Right lobe of liver (tissue), 4 donors: ENCODE data around the gene FOS.

ENCODE experiments used
- CTCF ChIP-seq, 4 donors: fragments of 200-600 bp in 3 of 4; fragments of 450-650 bp in 1 of 4; IDR thresholded peaks; one replicate each; pipeline versions ENCODE4 v1.5.1 to v1.8.0; 2016 to 2022; ENCODE audit warnings: antibody characterized with exemption in 4 of 4, mild to moderate bottlenecking in 2 of 4
- POLR2A ChIP-seq: fragments of 450-650 bp; IDR thresholded peaks from one replicate; pipeline ENCODE4 v1.6.1; 2017; ENCODE audit warnings: antibody characterized with exemption, mild to moderate bottlenecking
- donor health status: DM: no; HTN: no; CAD: no.
- donor health status: DM: no; HTN: no; CAD: no.
- donor health status: DM: no; HTN: yes; CAD: no.

- TF ChIP-seq CTCF (IDR thresholded peaks at IDR 0.05) (no peak), POLR2A (no peak)
Measured at GRCh38 chr14:75250800-75251199, 27.8 kb upstream of the FOS start.
